ENCODE data around the gene CD52. TPM values are rescaled to one million over a fixed set of nuclear protein-coding genes. Genes with fewer than 3 reads are reported as not detected.

Gene CD52
- total and polyA plus RNA-seq, 10 donors, result 206 to 3,726 (median 316) TPM

DNA sequence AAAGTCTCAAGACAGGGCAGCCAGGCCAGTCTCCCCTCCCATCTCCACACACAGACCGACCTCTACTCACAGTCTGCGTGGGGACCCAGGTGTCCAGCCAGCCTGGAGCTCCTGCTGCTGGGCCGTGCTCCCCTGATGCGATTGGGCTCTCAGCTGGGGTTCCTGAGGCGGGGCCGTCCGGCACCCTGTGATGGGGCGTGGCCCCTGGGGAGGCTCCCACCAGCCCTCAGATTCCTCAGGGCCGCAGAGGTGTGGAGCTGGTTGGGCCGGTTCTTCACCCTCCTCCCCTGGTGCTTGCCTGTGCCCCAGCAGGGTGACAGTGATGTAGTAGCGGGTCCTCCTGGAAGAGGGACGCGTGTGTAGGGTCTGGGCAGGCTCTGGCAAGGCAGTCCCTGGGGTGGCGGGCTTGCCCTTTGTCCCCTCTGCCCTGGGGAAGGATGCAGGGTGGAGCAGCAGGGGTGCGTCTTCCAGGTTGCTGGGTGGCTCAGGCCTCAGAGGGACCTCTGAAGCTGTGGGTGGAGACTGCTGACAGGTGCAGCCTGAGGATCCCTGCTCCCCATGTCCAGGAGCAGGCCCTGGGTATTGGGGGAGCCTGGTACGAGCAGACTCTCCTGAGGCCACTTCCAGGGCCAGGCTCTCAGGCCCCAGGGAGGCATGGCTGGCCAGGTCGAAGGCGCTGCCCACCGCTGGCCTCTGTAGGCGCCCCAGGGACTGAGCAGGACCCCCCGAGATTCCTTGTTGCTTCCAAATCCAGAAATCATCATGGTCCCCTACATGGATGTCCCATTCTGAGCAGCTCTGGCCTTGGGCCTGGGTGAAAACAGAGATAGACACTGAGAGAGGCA is 36.4 kb downstream of the CD52 start, which contains the start of gene CRYBG2:
Gene CRYBG2 (minus strand): TSS at position 155 of the 845 bp plus-strand sequence. CDS start 7,473 bp downstream, outside the sequence.
- Histone ChIP-seq H3K36me3 (no peaks in the 10 kb centered on the region), H3K9me3 (no peaks in the 10 kb centered on the region), H3K27ac (no peak within 1 kb of the TSS), H3K4me3 (no peak within 1 kb of the TSS), H3K27me3 (replicated peaks in 1 of 7) (peaks cover 0 to 37% (median 5%) of the 10 kb centered on the region in 7 donors), H3K4me1 (peaks cover 0 to 7% (median 0%) of the 10 kb centered on the region in 6 donors)
- TF ChIP-seq POLR2AphosphoS5 (IDR thresholded peaks at IDR 0.05) (no peak), POLR2A (IDR thresholded peaks at IDR 0.05) (no peak)
- TF ChIP-seq, protein P1, sequence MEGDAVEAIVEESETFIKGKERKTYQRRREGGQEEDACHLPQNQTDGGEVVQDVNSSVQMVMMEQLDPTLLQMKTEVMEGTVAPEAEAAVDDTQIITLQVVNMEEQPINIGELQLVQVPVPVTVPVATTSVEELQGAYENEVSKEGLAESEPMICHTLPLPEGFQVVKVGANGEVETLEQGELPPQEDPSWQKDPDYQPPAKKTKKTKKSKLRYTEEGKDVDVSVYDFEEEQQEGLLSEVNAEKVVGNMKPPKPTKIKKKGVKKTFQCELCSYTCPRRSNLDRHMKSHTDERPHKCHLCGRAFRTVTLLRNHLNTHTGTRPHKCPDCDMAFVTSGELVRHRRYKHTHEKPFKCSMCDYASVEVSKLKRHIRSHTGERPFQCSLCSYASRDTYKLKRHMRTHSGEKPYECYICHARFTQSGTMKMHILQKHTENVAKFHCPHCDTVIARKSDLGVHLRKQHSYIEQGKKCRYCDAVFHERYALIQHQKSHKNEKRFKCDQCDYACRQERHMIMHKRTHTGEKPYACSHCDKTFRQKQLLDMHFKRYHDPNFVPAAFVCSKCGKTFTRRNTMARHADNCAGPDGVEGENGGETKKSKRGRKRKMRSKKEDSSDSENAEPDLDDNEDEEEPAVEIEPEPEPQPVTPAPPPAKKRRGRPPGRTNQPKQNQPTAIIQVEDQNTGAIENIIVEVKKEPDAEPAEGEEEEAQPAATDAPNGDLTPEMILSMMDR (IDR thresholded peaks at IDR 0.05 in 8 of 11, conservative IDR thresholded peaks at IDR 0.05 in 3 of 11), result no peak
- 81 to 93% (median 87%) methylated on average over 9 to 21 of the region's 21 CpGs for WGBS, 5 donors
- intact Hi-C loops (cut with DNase I; ENCODE audit: low total_unique reads), result no loop called here
- DNase-seq, result no peak

DNA sequence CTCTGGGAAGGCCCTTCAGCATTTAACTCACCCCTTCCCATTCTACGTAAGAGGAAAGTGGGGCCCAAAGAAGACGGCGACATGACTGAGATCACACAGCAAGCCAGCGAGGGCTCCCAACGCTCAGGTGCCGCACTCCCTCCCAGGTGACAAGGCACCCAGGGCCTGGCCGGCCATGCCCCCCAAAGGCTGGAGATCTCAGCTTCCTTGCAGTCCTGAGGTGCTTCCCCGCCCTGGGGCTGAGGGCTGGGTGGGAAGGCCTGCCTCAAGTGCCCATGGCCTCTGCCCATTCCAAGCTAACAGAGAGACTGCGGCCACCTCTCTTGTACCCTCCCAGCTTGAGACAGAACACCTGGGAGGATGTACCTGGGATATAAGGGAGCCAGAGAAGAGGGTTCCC is 37.2 kb downstream of the CD52 start:
- peaks cover 0 to 45% (median 8%) of the 10 kb centered on the region in 7 donors for H3K27me3 ChIP-seq (replicated peaks in 1 of 7)
- 79 to 100% (median 92%) methylated on average over 9 of the region's 9 CpGs for WGBS, 5 donors
- intact Hi-C loops (cut with DNase I; ENCODE audit: low total_unique reads), result no loop called here
- H3K9me3 ChIP-seq, result no peaks in the 10 kb centered on the region
- no peaks in the 10 kb centered on the region for H3K36me3 ChIP-seq
- H3K4me3 ChIP-seq, result no peak overlapping the region
- no peak for DNase-seq
- no peak overlapping the region for H3K27ac ChIP-seq
- peaks cover 0 to 15% (median 2%) of the 10 kb centered on the region in 6 donors for H3K4me1 ChIP-seq
- TF ChIP-seq, protein P1 (IDR thresholded peaks at IDR 0.05 in 8 of 11, conservative IDR thresholded peaks at IDR 0.05 in 3 of 11), result no peak
- TF ChIP-seq POLR2A (IDR thresholded peaks at IDR 0.05) (no peak), POLR2AphosphoS5 (IDR thresholded peaks at IDR 0.05) (no peak)

DNA sequence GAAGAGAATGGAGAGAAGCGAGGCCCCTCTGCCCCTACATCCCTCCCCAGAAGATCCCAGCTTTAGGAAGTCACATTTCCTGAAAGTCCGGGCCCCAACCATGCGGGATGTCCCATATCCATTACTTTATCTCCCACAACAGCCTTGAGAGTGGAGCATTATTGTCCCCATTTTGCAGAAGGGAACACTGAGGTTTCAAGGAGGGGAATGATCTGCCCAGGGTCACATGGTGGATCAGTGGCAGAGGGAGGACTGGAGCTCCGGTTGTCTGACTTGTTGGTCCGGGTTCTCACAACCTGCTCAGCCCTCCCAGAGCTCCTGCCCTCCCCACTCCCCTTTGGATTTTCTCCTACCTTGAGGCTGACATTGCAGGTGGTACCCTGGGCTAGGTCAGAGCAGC is 38.3 kb downstream of the CD52 start:
- Histone ChIP-seq H3K9me3 (no peaks in the 10 kb centered on the region), H3K4me3 (no peak overlapping the region), H3K36me3 (no peaks in the 10 kb centered on the region), H3K27ac (no peak overlapping the region), H3K4me1 (peaks cover 7 to 26% (median 11%) of the 10 kb centered on the region in 6 donors), H3K27me3 (replicated peaks in 1 of 7) (peaks cover 0 to 56% (median 19%) of the 10 kb centered on the region in 7 donors)
- WGBS, 5 donors, result 76 to 90% (median 84%) methylated on average over 5 of the region's 5 CpGs
- no peak for DNase-seq
- intact Hi-C loops (cut with DNase I; ENCODE audit: low total_unique reads), result no loop called here
- no peak for TF ChIP-seq POLR2AphosphoS5 (IDR thresholded peaks at IDR 0.05)
- TF ChIP-seq POLR2A (IDR thresholded peaks at IDR 0.05), result no peak
- TF ChIP-seq, protein P1 (IDR thresholded peaks at IDR 0.05 in 8 of 11, conservative IDR thresholded peaks at IDR 0.05 in 3 of 11), result no peak

DNA sequence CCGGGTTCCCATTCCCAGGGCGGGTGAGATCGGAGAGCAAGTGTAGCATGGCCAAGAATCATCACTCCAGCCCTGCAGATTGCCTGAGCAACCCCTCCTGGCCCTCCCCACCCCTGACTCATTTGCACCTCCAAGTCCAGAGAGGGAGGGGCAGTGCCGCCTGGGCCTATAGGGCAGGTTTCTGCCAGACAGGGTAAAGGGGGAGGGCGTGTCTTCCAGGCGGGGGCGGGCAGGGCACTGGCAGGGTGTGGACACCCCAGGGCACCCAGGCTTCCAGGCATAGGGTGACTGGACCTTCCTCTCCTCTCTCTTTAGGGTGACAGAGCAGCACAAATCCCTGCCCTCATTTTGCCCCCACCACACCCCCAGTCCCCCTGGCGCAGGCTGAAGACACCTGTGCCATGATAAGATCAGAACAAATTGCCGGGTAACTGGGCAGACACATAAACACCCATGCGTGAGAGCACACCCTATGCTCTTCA is 39.4 kb downstream of the CD52 start:
- intact Hi-C loops (cut with DNase I; ENCODE audit: low total_unique reads), result no loop called here
- WGBS, 5 donors, result 77 to 92% (median 86%) methylated on average over 6 to 10 of the region's 10 CpGs
- Histone ChIP-seq H3K4me1 (peaks cover 7 to 27% (median 11%) of the 10 kb centered on the region in 6 donors), H3K27ac (no peak overlapping the region), H3K27me3 (replicated peaks in 1 of 7) (peaks cover 2 to 67% (median 25%) of the 10 kb centered on the region in 7 donors), H3K36me3 (no peaks in the 10 kb centered on the region), H3K9me3 (no peaks in the 10 kb centered on the region), H3K4me3 (no peak overlapping the region)
- TF ChIP-seq, protein P1 (IDR thresholded peaks at IDR 0.05 in 8 of 11, conservative IDR thresholded peaks at IDR 0.05 in 3 of 11), result no peak
- TF ChIP-seq POLR2AphosphoS5 (IDR thresholded peaks at IDR 0.05) (no peak), POLR2A (IDR thresholded peaks at IDR 0.05) (no peak)
- DNase-seq, result no peak

Measured in spleen (tissue), 11 donors.